GM12878 (cell line): ENCODE results near the gene DKK3. TPM values are rescaled to one million over a fixed set of nuclear protein-coding genes. Genes with fewer than 3 reads are reported as not detected.

Experiments
- ATAC-seq: fragments of 200-7000 bp; cut with Tn5 transposase; 3 replicates; pipeline ENCODE4 v1.9.1; 2020; ENCODE audit warnings: mild to moderate bottlenecking, moderate library complexity
- BruUV-seq: library from RNA; stranded (reverse); fragments of 400-500 nt; replicated peaks from 2 replicates; lab custom pipeline; 2021; lab: Mats Ljungman, UMichigan
- CTCF ChIA-PET: fragments of 300-600 bp; sonication (Branson Sonifier 250); formaldehyde crosslinking; extraction: SDS; loops from one replicate; lab custom pipeline; 2021; ENCODE audit warnings: inconsistent platforms; lab: Yijun Ruan, JAX
- POLR2A ChIA-PET: fragments of 350-600 bp; formaldehyde crosslinking; extraction: SDS; loops from one replicate; lab custom pipeline; 2021; ENCODE audit warnings: inconsistent platforms; lab: Charles Lee
- RAD21 ChIA-PET: fragments of 300-600 bp; sonication (Branson Sonifier 250); formaldehyde crosslinking; loops from one replicate; lab custom pipeline; 2023; ENCODE audit warnings: antibody characterized with exemption; ENCODE audit not compliant: unreplicated experiment; lab: Charles Lee
- SMC1A ChIA-PET: fragments of 300-600 bp; sonication (Branson Sonifier 250); formaldehyde crosslinking; loops from one replicate; lab custom pipeline; 2023; ENCODE audit not compliant: unreplicated experiment, uncharacterized antibody; lab: Charles Lee
- DNase-seq: peaks from one replicate; pipeline ENCODE4 v3.0.0-alpha.2; 2011; ENCODE audit warnings: low read depth, low spot score
- FAIRE-seq: peaks from 3 replicates; lab custom pipeline; 2011; peaks lifted over from hg19 to GRCh38; lab: Jason Lieb, UNC
- H2AFZ ChIP-seq: 2 replicates; pipeline ENCODE4 v1.6.0; 2011; ENCODE audit warnings: low read depth, low read length, control low read depth; ENCODE audit not compliant: control insufficient read depth
- H3K27ac ChIP-seq: 2 replicates; pipeline ENCODE4 v1.5.1; 2011; ENCODE audit warnings: control low read depth; ENCODE audit not compliant: control insufficient read depth, insufficient read depth
- H3K27me3 ChIP-seq, 2 experiments: replicated peaks in 1 of 2; 2 replicates each; pipeline versions ENCODE4 v1.6.0 to v1.6.1; 2011; ENCODE audit warnings: low read length in 1 of 2; ENCODE audit not compliant: control insufficient read depth in 2 of 2, insufficient read depth in 2 of 2
- H3K36me3 ChIP-seq, 2 experiments: 2 replicates each; pipeline ENCODE4 v1.5.1; 2011; ENCODE audit warnings: low read length in 1 of 2; ENCODE audit not compliant: control insufficient read depth in 2 of 2, insufficient read depth in 2 of 2
- H3K4me1 ChIP-seq: 2 replicates; pipeline ENCODE4 v1.6.1; 2011; ENCODE audit warnings: mild to moderate bottlenecking, low read length, moderate library complexity, mixed read lengths; ENCODE audit not compliant: control insufficient read depth, insufficient read depth
- H3K4me2 ChIP-seq: 2 replicates; pipeline ENCODE4 v1.6.0; 2011; ENCODE audit warnings: control low read depth; ENCODE audit not compliant: control insufficient read depth, insufficient read depth
- H3K4me3 ChIP-seq: fragments of 200-600 bp; sonication (generic); 2 replicates; pipeline ENCODE4 v1.5.1; 2016
- H3K79me2 ChIP-seq: 2 replicates; pipeline ENCODE4 v1.6.0; 2011; ENCODE audit warnings: low read length; ENCODE audit not compliant: control insufficient read depth, insufficient read depth
- H3K9ac ChIP-seq: 2 replicates; pipeline ENCODE4 v1.8.0; 2011; ENCODE audit warnings: low read length, control low read depth, mixed read lengths; ENCODE audit not compliant: control insufficient read depth, insufficient read depth
- H3K9me3 ChIP-seq: replicated peaks from 3 replicates; pipeline ENCODE4 v1.5.1; 2011; ENCODE audit warnings: mild to moderate bottlenecking, low read length; ENCODE audit not compliant: control insufficient read depth, insufficient read depth
- H4K20me1 ChIP-seq: 2 replicates; pipeline ENCODE4 v1.6.0; 2011; ENCODE audit not compliant: control insufficient read depth, insufficient read depth
- EP300 ChIP-seq, 2 experiments: fragments of 150-350 bp in 1 of 2; IDR thresholded peaks; 2 replicates each; pipeline ENCODE4 v1.6.1; 2011 to 2012; ENCODE audit warnings: low read depth in 2 of 2, low read length in 2 of 2, borderline replicate concordance in 1 of 2, improper control_type of control experiment in 1 of 2, inconsistent platforms in 1 of 2; ENCODE audit not compliant: control insufficient read depth in 1 of 2
- FOS ChIP-seq: IDR thresholded peaks from 3 replicates; pipeline ENCODE4 v1.6.1; 2011; ENCODE audit warnings: borderline replicate concordance; ENCODE audit not compliant: insufficient read length; ENCODE audit errors: extremely low read depth
- IKZF2 ChIP-seq, 2 experiments: fragments of 450-650 bp; IDR thresholded peaks; 2 replicates each; pipeline ENCODE4 v1.6.1; 2017; ENCODE audit warnings: mild to moderate bottlenecking in 2 of 2, moderate library complexity in 2 of 2
- NR2F1 ChIP-seq: fragments of 450-650 bp; conservative IDR thresholded peaks from 2 replicates; pipeline ENCODE4 v1.6.1; 2017; ENCODE audit warnings: mild to moderate bottlenecking
- RBBP5 ChIP-seq: fragments of 200-600 bp; sonication (generic); conservative IDR thresholded peaks from 2 replicates; pipeline ENCODE4 v1.6.1; 2016
- SMAD5 ChIP-seq: IDR thresholded peaks from 2 replicates; pipeline ENCODE4 v1.6.1; 2016; ENCODE audit warnings: antibody characterized with exemption, low read depth
- SP1 ChIP-seq: IDR thresholded peaks from one replicate; pipeline ENCODE4 v1.6.1; 2011; ENCODE audit warnings: low read depth, low read length
- WGBS: methylation state at CpG from one replicate; pipeline ENCODE4 v1.1.6; 2016; ENCODE audit warnings: low lambda C conversion rate; ENCODE audit not compliant: insufficient replicate concordance, insufficient coverage; ENCODE audit errors: missing lambda C conversion rate; 5-methylcytosine and 5-hydroxymethylcytosine counted together
- in situ Hi-C: fragments of 300-500 bp; cut with MboI; formaldehyde crosslinking; loops from 9 replicates; pipeline ENCODE4 v1.14.3; 2018; ENCODE audit warnings: mixed read lengths
- intact Hi-C: fragments of 100-400 bp; cut with micrococcal nuclease; formaldehyde crosslinking; loops from one replicate; pipeline ENCODE4 v1.14.2; 2022; ENCODE audit not compliant: unreplicated experiment
- polyA plus RNA-seq, 11 experiments: library from polyadenylated mRNA; depleted of rRNA in 4 of 11; unstranded in 6 of 11; stranded (reverse) in 5 of 11; fragments of >200 nt; fragmentation: Nextera tagmentation in 4 of 11; fragmentation: Illumina TruSeq in 1 of 11; extraction: Ambion mirVana in 4 of 11; extraction: Trizol in 1 of 11; gene quantifications; 1 replicate in 1 of 11; 2 replicates in 10 of 11; pipeline versions ENCODE4 v1.2.1 to v1.2.3, GENCODE V29; 2011 to 2016; ENCODE audit warnings: inconsistent platforms in 2 of 11, missing spikeins in 2 of 11, low read depth in 1 of 11
- total RNA-seq, 4 experiments: library from RNA; depleted of rRNA in 3 of 4; stranded (reverse); fragments of >200 nt in 3 of 4; fragmentation: Illumina TruSeq in 1 of 4; extraction: Trizol in 1 of 4; gene quantifications; 2 replicates each; pipeline versions ENCODE4 v1.2.1 to v1.2.3, GENCODE V29; 2013 to 2021
- TF ChIP-seq, protein P1 (sequence below): fragments of 450-650 bp; IDR thresholded peaks from 2 replicates; pipeline ENCODE4 v1.6.1; 2017; ENCODE audit warnings: mild to moderate bottlenecking
- TF ChIP-seq, protein P2 (sequence below): fragments of 450-650 bp; IDR thresholded peaks from 2 replicates; pipeline ENCODE4 v1.6.1; 2017; ENCODE audit warnings: antibody characterized with exemption, mild to moderate bottlenecking, moderate library complexity
- TF ChIP-seq, protein P3 (sequence below): fragments of 450-650 bp; IDR thresholded peaks from 2 replicates; pipeline ENCODE4 v1.6.1; 2017; ENCODE audit warnings: mild to moderate bottlenecking, moderate library complexity

DKK3 gene
- total and polyA plus RNA-seq, 10 of the 15 experiments (the other 5 are each of a cell fraction or from before 2014, with no cell fraction given): 0.07 to 0.16 (median 0.15) TPM; not detected in 7

DNA sequence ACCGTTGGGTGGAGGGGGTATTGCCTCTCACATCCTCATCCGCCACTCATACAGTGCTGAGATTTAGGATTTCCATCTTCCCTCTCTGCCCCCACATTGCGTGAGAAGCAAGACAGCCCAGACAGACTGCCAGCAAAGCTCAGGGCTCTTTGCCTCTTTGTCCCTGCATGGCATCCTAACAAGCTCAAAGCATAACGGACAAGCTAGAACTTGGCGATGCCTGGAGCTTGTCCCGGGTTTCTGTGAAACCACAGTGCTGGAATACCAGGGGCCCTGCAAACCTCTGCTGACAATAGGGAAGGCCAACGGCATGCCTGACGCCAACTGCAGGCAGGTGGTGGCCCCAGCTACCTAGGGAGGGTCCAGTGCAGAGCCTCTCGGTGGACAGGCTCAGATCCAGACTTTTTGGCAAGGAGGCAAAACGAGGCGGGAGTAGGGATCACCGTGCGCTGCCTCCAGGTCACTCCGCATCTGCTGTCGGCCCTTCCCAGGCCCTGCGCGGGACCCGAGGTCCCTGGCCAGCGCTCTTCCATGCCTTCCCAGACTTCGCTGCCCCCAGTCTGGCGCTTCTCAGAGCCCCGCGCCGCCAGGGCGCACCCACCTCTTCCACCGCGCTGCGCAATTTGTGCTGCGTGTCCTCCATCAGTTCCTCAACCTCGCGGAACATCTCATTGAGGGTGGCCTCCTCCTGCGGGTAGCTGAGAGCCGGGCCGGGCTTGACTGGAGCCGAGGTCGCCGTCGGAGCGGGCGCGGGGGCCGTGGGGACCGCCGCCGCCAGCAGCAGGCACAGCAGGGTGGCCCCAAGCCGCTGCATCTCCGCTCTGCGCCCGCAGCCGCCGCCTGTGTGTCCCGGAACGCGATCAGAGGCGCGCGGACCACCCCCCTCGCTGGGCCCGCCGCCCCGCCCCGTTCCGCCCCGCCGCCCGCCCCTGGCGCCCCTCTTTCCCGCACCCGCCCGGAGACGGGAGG, at the start of gene DKK3 (continued):
- TF ChIP-seq, protein P1, sequence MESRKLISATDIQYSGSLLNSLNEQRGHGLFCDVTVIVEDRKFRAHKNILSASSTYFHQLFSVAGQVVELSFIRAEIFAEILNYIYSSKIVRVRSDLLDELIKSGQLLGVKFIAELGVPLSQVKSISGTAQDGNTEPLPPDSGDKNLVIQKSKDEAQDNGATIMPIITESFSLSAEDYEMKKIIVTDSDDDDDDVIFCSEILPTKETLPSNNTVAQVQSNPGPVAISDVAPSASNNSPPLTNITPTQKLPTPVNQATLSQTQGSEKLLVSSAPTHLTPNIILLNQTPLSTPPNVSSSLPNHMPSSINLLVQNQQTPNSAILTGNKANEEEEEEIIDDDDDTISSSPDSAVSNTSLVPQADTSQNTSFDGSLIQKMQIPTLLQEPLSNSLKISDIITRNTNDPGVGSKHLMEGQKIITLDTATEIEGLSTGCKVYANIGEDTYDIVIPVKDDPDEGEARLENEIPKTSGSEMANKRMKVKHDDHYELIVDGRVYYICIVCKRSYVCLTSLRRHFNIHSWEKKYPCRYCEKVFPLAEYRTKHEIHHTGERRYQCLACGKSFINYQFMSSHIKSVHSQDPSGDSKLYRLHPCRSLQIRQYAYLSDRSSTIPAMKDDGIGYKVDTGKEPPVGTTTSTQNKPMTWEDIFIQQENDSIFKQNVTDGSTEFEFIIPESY: no peak
- TF ChIP-seq NR2F1: no peak

DNA sequence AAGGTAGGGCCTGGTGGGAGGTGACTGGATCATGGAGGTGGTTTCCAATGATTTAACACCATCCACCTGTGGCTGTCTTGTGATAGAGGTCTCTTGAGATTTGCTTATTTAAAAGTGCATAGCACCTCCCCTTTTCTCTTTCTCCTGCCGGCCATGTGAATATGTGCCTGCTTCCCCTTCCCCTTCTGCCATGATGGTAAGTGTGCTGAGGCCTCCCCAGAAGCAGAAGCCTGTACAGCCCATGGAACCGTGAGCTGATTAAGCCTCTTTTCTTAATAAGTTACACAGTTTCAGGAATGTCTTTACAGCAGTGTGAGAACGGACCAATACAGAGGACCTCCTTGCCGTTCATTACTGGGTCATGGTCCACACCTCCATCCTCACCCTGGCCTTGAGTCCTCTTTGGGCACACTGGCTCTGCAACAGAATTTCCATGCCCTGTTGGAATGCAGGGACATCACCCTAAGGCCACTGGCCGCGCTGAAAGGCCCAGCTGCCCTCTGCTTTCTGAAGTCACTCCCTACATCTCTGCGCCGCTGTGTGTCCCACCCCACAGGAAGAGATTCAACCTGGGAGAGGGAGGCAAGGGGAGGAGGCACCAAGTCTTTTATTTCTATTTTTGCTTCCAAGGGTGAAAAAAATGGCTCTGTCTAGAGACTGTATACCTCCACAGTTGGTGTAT, 49.0 kb upstream of the DKK3 start:
- ChIA-PET CTCF (interaction anchor here (1.0 to 3.6 kb wide), 2 partner anchors 10 to 142 kb away, joined by 3 to 21 read pairs; no protein-coding TSS in a partner anchor), POLR2A (no interaction called here)
- no peak for TF ChIP-seq FOS
- no peak for TF ChIP-seq IKZF2 (IDR thresholded peaks at IDR 0.05)
- no peak for TF ChIP-seq EP300 (IDR thresholded peaks at IDR 0.05; ENCODE audit: borderline replicate concordance in 1 of 2, control insufficient read depth in 1 of 2, low read depth in 2 of 2, low read length in 2 of 2)
- no peak for TF ChIP-seq SMAD5
- TF ChIP-seq RBBP5: no peak
- TF ChIP-seq, protein P2, sequence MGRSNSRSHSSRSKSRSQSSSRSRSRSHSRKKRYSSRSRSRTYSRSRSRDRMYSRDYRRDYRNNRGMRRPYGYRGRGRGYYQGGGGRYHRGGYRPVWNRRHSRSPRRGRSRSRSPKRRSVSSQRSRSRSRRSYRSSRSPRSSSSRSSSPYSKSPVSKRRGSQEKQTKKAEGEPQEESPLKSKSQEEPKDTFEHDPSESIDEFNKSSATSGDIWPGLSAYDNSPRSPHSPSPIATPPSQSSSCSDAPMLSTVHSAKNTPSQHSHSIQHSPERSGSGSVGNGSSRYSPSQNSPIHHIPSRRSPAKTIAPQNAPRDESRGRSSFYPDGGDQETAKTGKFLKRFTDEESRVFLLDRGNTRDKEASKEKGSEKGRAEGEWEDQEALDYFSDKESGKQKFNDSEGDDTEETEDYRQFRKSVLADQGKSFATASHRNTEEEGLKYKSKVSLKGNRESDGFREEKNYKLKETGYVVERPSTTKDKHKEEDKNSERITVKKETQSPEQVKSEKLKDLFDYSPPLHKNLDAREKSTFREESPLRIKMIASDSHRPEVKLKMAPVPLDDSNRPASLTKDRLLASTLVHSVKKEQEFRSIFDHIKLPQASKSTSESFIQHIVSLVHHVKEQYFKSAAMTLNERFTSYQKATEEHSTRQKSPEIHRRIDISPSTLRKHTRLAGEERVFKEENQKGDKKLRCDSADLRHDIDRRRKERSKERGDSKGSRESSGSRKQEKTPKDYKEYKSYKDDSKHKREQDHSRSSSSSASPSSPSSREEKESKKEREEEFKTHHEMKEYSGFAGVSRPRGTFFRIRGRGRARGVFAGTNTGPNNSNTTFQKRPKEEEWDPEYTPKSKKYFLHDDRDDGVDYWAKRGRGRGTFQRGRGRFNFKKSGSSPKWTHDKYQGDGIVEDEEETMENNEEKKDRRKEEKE: no peak
- TF ChIP-seq, protein P3, sequence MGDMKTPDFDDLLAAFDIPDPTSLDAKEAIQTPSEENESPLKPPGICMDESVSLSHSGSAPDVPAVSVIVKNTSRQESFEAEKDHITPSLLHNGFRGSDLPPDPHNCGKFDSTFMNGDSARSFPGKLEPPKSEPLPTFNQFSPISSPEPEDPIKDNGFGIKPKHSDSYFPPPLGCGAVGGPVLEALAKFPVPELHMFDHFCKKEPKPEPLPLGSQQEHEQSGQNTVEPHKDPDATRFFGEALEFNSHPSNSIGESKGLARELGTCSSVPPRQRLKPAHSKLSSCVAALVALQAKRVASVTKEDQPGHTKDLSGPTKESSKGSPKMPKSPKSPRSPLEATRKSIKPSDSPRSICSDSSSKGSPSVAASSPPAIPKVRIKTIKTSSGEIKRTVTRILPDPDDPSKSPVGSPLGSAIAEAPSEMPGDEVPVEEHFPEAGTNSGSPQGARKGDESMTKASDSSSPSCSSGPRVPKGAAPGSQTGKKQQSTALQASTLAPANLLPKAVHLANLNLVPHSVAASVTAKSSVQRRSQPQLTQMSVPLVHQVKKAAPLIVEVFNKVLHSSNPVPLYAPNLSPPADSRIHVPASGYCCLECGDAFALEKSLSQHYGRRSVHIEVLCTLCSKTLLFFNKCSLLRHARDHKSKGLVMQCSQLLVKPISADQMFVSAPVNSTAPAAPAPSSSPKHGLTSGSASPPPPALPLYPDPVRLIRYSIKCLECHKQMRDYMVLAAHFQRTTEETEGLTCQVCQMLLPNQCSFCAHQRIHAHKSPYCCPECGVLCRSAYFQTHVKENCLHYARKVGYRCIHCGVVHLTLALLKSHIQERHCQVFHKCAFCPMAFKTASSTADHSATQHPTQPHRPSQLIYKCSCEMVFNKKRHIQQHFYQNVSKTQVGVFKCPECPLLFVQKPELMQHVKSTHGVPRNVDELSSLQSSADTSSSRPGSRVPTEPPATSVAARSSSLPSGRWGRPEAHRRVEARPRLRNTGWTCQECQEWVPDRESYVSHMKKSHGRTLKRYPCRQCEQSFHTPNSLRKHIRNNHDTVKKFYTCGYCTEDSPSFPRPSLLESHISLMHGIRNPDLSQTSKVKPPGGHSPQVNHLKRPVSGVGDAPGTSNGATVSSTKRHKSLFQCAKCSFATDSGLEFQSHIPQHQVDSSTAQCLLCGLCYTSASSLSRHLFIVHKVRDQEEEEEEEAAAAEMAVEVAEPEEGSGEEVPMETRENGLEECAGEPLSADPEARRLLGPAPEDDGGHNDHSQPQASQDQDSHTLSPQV: no peak
- TF ChIP-seq SP1: no peak

More for the DNA sequence above, 49.0 kb upstream of the DKK3 start:
- intact Hi-C loops: no loop called here
- ATAC-seq: no peak
- no peak for DNase-seq
- 80% methylated on average over 8 of the region's 8 CpGs for WGBS
- H3K79me2 ChIP-seq: no peaks in the 10 kb centered on the region
- H3K9me3 ChIP-seq: no peaks in the 10 kb centered on the region; the same call in 2 of the 3 replicates
- SMC1A ChIA-PET: interaction anchor here (1.0 kb wide), 1 partner anchor 10 kb away, joined by 3 read pairs; no protein-coding TSS in a partner anchor
- no peaks in the 10 kb centered on the region for H3K4me1 ChIP-seq
- H3K36me3 ChIP-seq: no peaks in the 10 kb centered on the region
- H3K4me3 ChIP-seq: no peak overlapping the region
- H3K9ac ChIP-seq: no peak overlapping the region
- H4K20me1 ChIP-seq: no peaks in the 10 kb centered on the region
- no peak for FAIRE-seq
- H3K4me2 ChIP-seq: no peak overlapping the region
- H3K27ac ChIP-seq: no peak overlapping the region
- in situ Hi-C loops: no loop called here
- H3K27me3 ChIP-seq: peaks cover 0 to 2% of the 10 kb centered on the region in 2 experiments; a peak in 2 of 4 replicates
- RAD21 ChIA-PET: no interaction called here
- no TSS peak for BruUV-seq
- no peak overlapping the region for H2AFZ ChIP-seq
